Caco-2 (cell line): Measurements from ENCODE around the gene UBE2O. TPM values are rescaled to one million over a fixed set of nuclear protein-coding genes. Genes with fewer than 3 reads are reported as not detected.
A peak's percentile ranks its signal among the peaks of the same experiment; 100 is the strongest.

ENCODE experiments used
- BruUV-seq: library from RNA; stranded (reverse); fragments of 400-500 nt; replicated peaks from 2 replicates; lab custom pipeline; 2021; lab: Mats Ljungman, UMichigan
- CTCF ChIA-PET: fragments of 300-600 bp; sonication (Branson Sonifier 250); formaldehyde crosslinking; loops from one replicate; lab custom pipeline; 2022; ENCODE audit warnings: antibody characterized with exemption; lab: Charles Lee
- POLR2A ChIA-PET: fragments of 300-600 bp; sonication (Branson Sonifier 250); formaldehyde crosslinking; loops from one replicate; lab custom pipeline; 2022; ENCODE audit warnings: antibody characterized with exemption; lab: Charles Lee
- DNase-seq, 2 experiments: peaks; one replicate each; pipeline versions ENCODE4 v3.0.0 to v3.0.0-alpha.2; 2020 to 2022
- H3K27me3 ChIP-seq: replicated peaks from 2 replicates; pipeline ENCODE4 v1.6.0; 2011; ENCODE audit warnings: low read length; ENCODE audit not compliant: control insufficient read depth, insufficient read depth
- H3K36me3 ChIP-seq: 2 replicates; pipeline ENCODE4 v1.5.1; 2011; ENCODE audit warnings: low read length; ENCODE audit not compliant: control insufficient read depth, insufficient read depth
- H3K4me1 ChIP-seq: fragments of 250-450 bp; sonication (Bioruptor Pico); 2 replicates; pipeline ENCODE4 v1.5.1; 2020; ENCODE audit warnings: mild to moderate bottlenecking
- H3K4me3 ChIP-seq: 2 replicates; pipeline ENCODE4 v1.5.1; 2011; ENCODE audit warnings: low read depth, mild to moderate bottlenecking, control low read depth, low read length
- H3K9me3 ChIP-seq: fragments of 250-450 bp; sonication (Bioruptor Pico); 2 replicates; pipeline ENCODE4 v1.5.1; 2020; ENCODE audit warnings: mild to moderate bottlenecking, moderate library complexity
- H3K27ac Mint-ChIP-seq: one replicate; pipeline ENCODE4 v1.8.0; 2022; ENCODE audit warnings: mixed read lengths; ENCODE audit not compliant: unreplicated experiment
- H3K27me3 Mint-ChIP-seq: one replicate; pipeline ENCODE4 v1.8.0; 2022; ENCODE audit warnings: mixed read lengths; ENCODE audit not compliant: insufficient read depth, unreplicated experiment
- H3K36me3 Mint-ChIP-seq: one replicate; pipeline ENCODE4 v1.8.0; 2022; ENCODE audit warnings: mild to moderate bottlenecking, mixed read lengths; ENCODE audit not compliant: insufficient read depth, unreplicated experiment
- H3K4me1 Mint-ChIP-seq: one replicate; pipeline ENCODE4 v1.8.0; 2022; ENCODE audit warnings: low read depth, mixed read lengths; ENCODE audit not compliant: unreplicated experiment
- H3K4me3 Mint-ChIP-seq: one replicate; pipeline ENCODE4 v1.8.0; 2022; ENCODE audit warnings: mild to moderate bottlenecking, moderate library complexity, mixed read lengths; ENCODE audit not compliant: unreplicated experiment
- H3K9me3 Mint-ChIP-seq: one replicate; pipeline ENCODE4 v1.8.0; 2022; ENCODE audit warnings: mixed read lengths; ENCODE audit not compliant: unreplicated experiment
- CTCF ChIP-seq, 2 experiments: fragments of 200-600 bp in 1 of 2; IDR thresholded peaks; 1 replicate in 1 of 2; 2 replicates in 1 of 2; pipeline versions ENCODE4 v1.5.1 to v1.8.0; 2011 to 2022; ENCODE audit warnings: antibody characterized with exemption in 1 of 2, control low read depth in 1 of 2, inconsistent platforms in 1 of 2, low read depth in 1 of 2, low read length in 1 of 2, mild to moderate bottlenecking in 1 of 2, moderate library complexity in 1 of 2; ENCODE audit not compliant: insufficient read depth in 1 of 2, severe bottlenecking in 1 of 2, unreplicated experiment in 1 of 2
- intact Hi-C: fragments of 100-400 bp; cut with micrococcal nuclease; formaldehyde crosslinking; loops from one replicate; pipeline ENCODE4 v1.10.0; 2022; ENCODE audit not compliant: unreplicated experiment
- total RNA-seq: library from RNA; stranded (reverse); gene quantifications from 2 replicates; pipeline ENCODE4 v1.2.3, GENCODE V29; 2022

Gene UBE2O
- total RNA-seq, 1 experiment from 2014 or later: 37.6 TPM

GRCh38 chr17:76474238-76474637 lies 21.3 kb upstream of the UBE2O start:
- POLR2A ChIA-PET: no interaction called here
- Mint-ChIP-seq H3K9me3 (no peaks in the 10 kb centered on the region), H3K36me3 (peaks cover 23% of the 10 kb centered on the region), H3K4me1 (peaks cover 5% of the 10 kb centered on the region), H3K4me3 (no peak overlapping the region), H3K27me3 (no peaks in the 10 kb centered on the region), H3K27ac (no peak overlapping the region)
- CTCF ChIA-PET: no interaction called here
- Histone ChIP-seq H3K4me1 (peaks cover 6% of the 10 kb centered on the region; the same call in 1 of the 2 replicates), H3K4me3 (no peak overlapping the region), H3K27me3 (no peaks in the 10 kb centered on the region), H3K9me3 (no peaks in the 10 kb centered on the region), H3K36me3 (no peaks in the 10 kb centered on the region; the same call in 1 of the 2 replicates)
- TF ChIP-seq CTCF (IDR thresholded peaks at IDR 0.05; ENCODE audit: insufficient read depth in 1 of 2, low read depth in 1 of 2, low read length in 1 of 2, severe bottlenecking in 1 of 2, unreplicated experiment in 1 of 2): no peak
- intact Hi-C loops: no loop called here
- no TSS peak for BruUV-seq
- DNase-seq: no peak

GRCh38 chr17:76473541-76473985 lies 20.6 kb upstream of the UBE2O start:
- H3K4me1 Mint-ChIP-seq: peaks cover 5% of the 10 kb centered on the region
- peak; percentile 20 to 37 for TF ChIP-seq CTCF (IDR thresholded peaks at IDR 0.05; ENCODE audit: insufficient read depth in 1 of 2, low read depth in 1 of 2, low read length in 1 of 2, severe bottlenecking in 1 of 2, unreplicated experiment in 1 of 2)
- no peaks in the 10 kb centered on the region for H3K9me3 Mint-ChIP-seq
- Histone ChIP-seq H3K4me1 (peaks cover 6% of the 10 kb centered on the region; the same call in 1 of the 2 replicates), H3K36me3 (no peaks in the 10 kb centered on the region; the same call in 1 of the 2 replicates), H3K9me3 (no peaks in the 10 kb centered on the region), H3K4me3 (no peak overlapping the region), H3K27me3 (no peaks in the 10 kb centered on the region)
- peak in 1 of 2 experiments; percentile 61 for DNase-seq
- H3K36me3 Mint-ChIP-seq: peaks cover 23% of the 10 kb centered on the region
- BruUV-seq: no TSS peak
- POLR2A ChIA-PET: no interaction called here
- intact Hi-C loops: no loop called here
- CTCF ChIA-PET: no interaction called here
- H3K4me3 Mint-ChIP-seq: no peak overlapping the region
- H3K27me3 Mint-ChIP-seq: no peaks in the 10 kb centered on the region
- H3K27ac Mint-ChIP-seq: no peak overlapping the region

GRCh38 chr17:76472726-76473125 lies 19.8 kb upstream of the UBE2O start:
- no peaks in the 10 kb centered on the region for H3K9me3 ChIP-seq
- peaks cover 6% of the 10 kb centered on the region; the same call in 1 of the 2 replicates for H3K4me1 ChIP-seq
- no peak overlapping the region for H3K4me3 ChIP-seq
- no peak for DNase-seq
- no TSS peak for BruUV-seq
- H3K36me3 ChIP-seq: no peaks in the 10 kb centered on the region
- Mint-ChIP-seq H3K36me3 (peaks cover 23% of the 10 kb centered on the region), H3K4me1 (peaks cover 5% of the 10 kb centered on the region), H3K4me3 (no peak overlapping the region), H3K27ac (no peak overlapping the region), H3K9me3 (no peaks in the 10 kb centered on the region), H3K27me3 (no peaks in the 10 kb centered on the region)
- CTCF ChIA-PET: no interaction called here
- no peaks in the 10 kb centered on the region for H3K27me3 ChIP-seq
- POLR2A ChIA-PET: no interaction called here
- intact Hi-C loops: no loop called here
- TF ChIP-seq CTCF (IDR thresholded peaks at IDR 0.05; ENCODE audit: insufficient read depth in 1 of 2, low read depth in 1 of 2, low read length in 1 of 2, severe bottlenecking in 1 of 2, unreplicated experiment in 1 of 2): no peak
